Neural crest cell (in vitro differentiated cells): ENCODE measurements around the gene CDH10. TPM values are rescaled to one million over a fixed set of nuclear protein-coding genes. Genes with fewer than 3 reads are reported as not detected.

Source experiments
- DNase-seq: peaks from one replicate; pipeline ENCODE4 v3.0.0; 2021; ENCODE audit warnings: low read depth, mixed read lengths, low spot score
- H3K27ac Mint-ChIP-seq: one replicate; pipeline ENCODE4 v1.8.0; 2021; ENCODE audit warnings: mild to moderate bottlenecking, mixed read lengths; ENCODE audit not compliant: unreplicated experiment
- H3K27me3 Mint-ChIP-seq: 2 replicates; pipeline ENCODE4 v1.8.0; 2021; ENCODE audit warnings: low read depth, mild to moderate bottlenecking, mixed read lengths
- H3K36me3 Mint-ChIP-seq: 2 replicates; pipeline ENCODE4 v1.8.0; 2021; ENCODE audit warnings: low read depth, mild to moderate bottlenecking, mixed read lengths
- H3K4me1 Mint-ChIP-seq: 2 replicates; pipeline ENCODE4 v1.8.0; 2021; ENCODE audit warnings: mixed read lengths
- H3K4me3 Mint-ChIP-seq: one replicate; pipeline ENCODE4 v1.8.0; 2021; ENCODE audit warnings: mild to moderate bottlenecking, mixed read lengths
- H3K9me3 Mint-ChIP-seq: 2 replicates; pipeline ENCODE4 v1.8.0; 2021; ENCODE audit warnings: mixed read lengths
- CTCF ChIP-seq: fragments of 200-600 bp; sonication (generic); conservative IDR thresholded peaks from 2 replicates; pipeline ENCODE4 v1.5.0; 2021; ENCODE audit warnings: antibody characterized with exemption, mild to moderate bottlenecking
- total RNA-seq: library from RNA; stranded (reverse); gene quantifications from 2 replicates; pipeline ENCODE4 v1.2.1, GENCODE V29; 2021

The CDH10 gene
- total RNA-seq, 1 donor from 2014 or later: 4.8 TPM

- no peaks in the 10 kb centered on the region for H3K4me1 Mint-ChIP-seq
- no peak for DNase-seq
- TF ChIP-seq CTCF: no peak
- H3K27me3 Mint-ChIP-seq: no peaks in the 10 kb centered on the region
- H3K4me3 Mint-ChIP-seq: no peak overlapping the region
- no peaks in the 10 kb centered on the region for H3K9me3 Mint-ChIP-seq
- no peak overlapping the region for H3K27ac Mint-ChIP-seq
- H3K36me3 Mint-ChIP-seq: peaks cover 6% of the 10 kb centered on the region
Measured at GRCh38 chr5:24585751-24586150, 59.0 kb downstream of the CDH10 start.

- Mint-ChIP-seq H3K9me3 (peaks cover 7% of the 10 kb centered on the region), H3K36me3 (peaks cover 13% of the 10 kb centered on the region), H3K4me1 (no peaks in the 10 kb centered on the region), H3K4me3 (no peak overlapping the region), H3K27me3 (no peaks in the 10 kb centered on the region), H3K27ac (no peak overlapping the region)
- no peak for TF ChIP-seq CTCF
- DNase-seq: no peak
Measured at GRCh38 chr5:24571302-24571701, 73.5 kb downstream of the CDH10 start.

- no peak for DNase-seq
- no peaks in the 10 kb centered on the region for H3K4me1 Mint-ChIP-seq
- no peak overlapping the region for H3K4me3 Mint-ChIP-seq
- H3K27ac Mint-ChIP-seq: no peak overlapping the region
- no peaks in the 10 kb centered on the region for H3K27me3 Mint-ChIP-seq
- H3K9me3 Mint-ChIP-seq: no peaks in the 10 kb centered on the region
- no peak for TF ChIP-seq CTCF
- H3K36me3 Mint-ChIP-seq: peaks cover 8% of the 10 kb centered on the region
Measured at GRCh38 chr5:24566933-24567332, 77.8 kb downstream of the CDH10 start.

- peaks cover 12% of the 10 kb centered on the region for H3K4me1 Mint-ChIP-seq
Measured at GRCh38 chr5:24555229-24555628, 89.5 kb downstream of the CDH10 start.

GRCh38 chr5:24547132-24547531 is 97.6 kb downstream of the CDH10 start:
- TF ChIP-seq CTCF: no peak
- Mint-ChIP-seq H3K4me1 (no peaks in the 10 kb centered on the region), H3K36me3 (peaks cover 2% of the 10 kb centered on the region), H3K27ac (no peak overlapping the region), H3K27me3 (no peaks in the 10 kb centered on the region), H3K9me3 (no peaks in the 10 kb centered on the region), H3K4me3 (no peak overlapping the region)
- no peak for DNase-seq

More at GRCh38 chr5:24555229-24555628, 89.5 kb downstream of the CDH10 start:
- H3K36me3 Mint-ChIP-seq: no peaks in the 10 kb centered on the region
- no peak overlapping the region for H3K4me3 Mint-ChIP-seq
- no peaks in the 10 kb centered on the region for H3K9me3 Mint-ChIP-seq
- H3K27ac Mint-ChIP-seq: no peak overlapping the region
- TF ChIP-seq CTCF: no peak
- no peak for DNase-seq
- H3K27me3 Mint-ChIP-seq: no peaks in the 10 kb centered on the region

GRCh38 chr5:24539613-24540012 is 105.2 kb downstream of the CDH10 start:
- no peaks in the 10 kb centered on the region for H3K9me3 Mint-ChIP-seq

More at GRCh38 chr5:24539613-24540012, 105.2 kb downstream of the CDH10 start:
- Mint-ChIP-seq H3K36me3 (peaks cover 4% of the 10 kb centered on the region), H3K27me3 (no peaks in the 10 kb centered on the region), H3K27ac (no peak overlapping the region), H3K4me1 (no peaks in the 10 kb centered on the region), H3K4me3 (no peak overlapping the region)
- TF ChIP-seq CTCF: no peak
- DNase-seq: no peak
